Measurements from ENCODE around the gene PDE4C. TPM values are rescaled to one million over a fixed set of nuclear protein-coding genes. Genes with fewer than 3 reads are reported as not detected.

PDE4C gene
- total and polyA plus RNA-seq, 2 experiments from 2014 or later = 1.1 to 8.3 TPM

DNA sequence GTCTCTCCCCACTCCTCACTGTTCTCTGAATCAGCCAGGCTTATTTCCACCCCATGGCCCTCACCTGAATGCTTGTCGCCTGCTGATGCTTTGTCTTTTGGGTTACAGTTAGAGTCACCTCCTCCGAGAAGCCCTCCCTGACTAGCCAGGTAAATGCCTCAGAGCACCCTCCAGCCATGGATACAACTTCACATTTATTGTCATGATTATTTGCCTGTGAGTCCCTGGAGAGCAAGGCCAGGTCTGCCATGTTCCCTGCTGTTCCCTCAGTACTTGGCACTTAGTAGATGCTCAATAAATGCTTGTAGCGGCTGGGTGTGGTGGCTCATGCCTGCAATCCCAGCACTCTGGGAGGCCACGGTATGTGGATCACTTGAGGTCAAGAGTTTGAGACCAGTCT, 3.7 kb upstream of the PDE4C start:
- Histone ChIP-seq H3K9me3 (ENCODE audit: low read depth) (no peaks in the 10 kb centered on the region), H3K4me1 (ENCODE audit: low read depth) (no peaks in the 10 kb centered on the region), H3K36me3 (no peaks in the 10 kb centered on the region), H3K27me3 (no peaks in the 10 kb centered on the region), H3K27ac (no peak overlapping the region), H3K4me3 (no peak overlapping the region)
- TF ChIP-seq, protein P1, sequence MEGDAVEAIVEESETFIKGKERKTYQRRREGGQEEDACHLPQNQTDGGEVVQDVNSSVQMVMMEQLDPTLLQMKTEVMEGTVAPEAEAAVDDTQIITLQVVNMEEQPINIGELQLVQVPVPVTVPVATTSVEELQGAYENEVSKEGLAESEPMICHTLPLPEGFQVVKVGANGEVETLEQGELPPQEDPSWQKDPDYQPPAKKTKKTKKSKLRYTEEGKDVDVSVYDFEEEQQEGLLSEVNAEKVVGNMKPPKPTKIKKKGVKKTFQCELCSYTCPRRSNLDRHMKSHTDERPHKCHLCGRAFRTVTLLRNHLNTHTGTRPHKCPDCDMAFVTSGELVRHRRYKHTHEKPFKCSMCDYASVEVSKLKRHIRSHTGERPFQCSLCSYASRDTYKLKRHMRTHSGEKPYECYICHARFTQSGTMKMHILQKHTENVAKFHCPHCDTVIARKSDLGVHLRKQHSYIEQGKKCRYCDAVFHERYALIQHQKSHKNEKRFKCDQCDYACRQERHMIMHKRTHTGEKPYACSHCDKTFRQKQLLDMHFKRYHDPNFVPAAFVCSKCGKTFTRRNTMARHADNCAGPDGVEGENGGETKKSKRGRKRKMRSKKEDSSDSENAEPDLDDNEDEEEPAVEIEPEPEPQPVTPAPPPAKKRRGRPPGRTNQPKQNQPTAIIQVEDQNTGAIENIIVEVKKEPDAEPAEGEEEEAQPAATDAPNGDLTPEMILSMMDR (IDR thresholded peaks at IDR 0.05; ENCODE audit: low read depth, low read length) = no peak
- no peak for DNase-seq (ENCODE audit: low read depth in 1 of 2, low spot score in 1 of 2)

DNA sequence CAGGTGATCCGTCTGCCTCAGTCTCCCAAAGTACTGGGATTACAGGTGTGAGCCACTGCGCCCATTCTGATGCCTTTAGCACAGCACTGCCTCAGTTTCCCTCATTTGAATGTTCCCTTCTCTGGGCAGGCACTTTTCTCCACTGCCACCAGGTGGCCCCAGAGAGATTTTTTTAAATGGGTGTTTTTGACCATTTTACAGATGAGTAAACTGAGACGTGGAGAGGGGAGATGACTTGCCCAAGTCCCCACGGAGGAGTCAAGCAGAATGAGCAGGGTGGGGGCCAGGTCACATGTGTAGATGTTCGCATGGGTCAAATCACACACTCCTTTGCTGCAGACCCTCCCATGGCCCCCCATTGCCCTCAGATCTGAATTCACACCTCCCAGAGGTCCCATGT, 3.2 kb upstream of the PDE4C start:
- TF ChIP-seq, protein P1 (IDR thresholded peaks at IDR 0.05; ENCODE audit: low read depth, low read length) = peak; percentile 47
- no peaks in the 10 kb centered on the region for H3K27me3 ChIP-seq
- H3K4me3 ChIP-seq = no peak overlapping the region

DNA sequence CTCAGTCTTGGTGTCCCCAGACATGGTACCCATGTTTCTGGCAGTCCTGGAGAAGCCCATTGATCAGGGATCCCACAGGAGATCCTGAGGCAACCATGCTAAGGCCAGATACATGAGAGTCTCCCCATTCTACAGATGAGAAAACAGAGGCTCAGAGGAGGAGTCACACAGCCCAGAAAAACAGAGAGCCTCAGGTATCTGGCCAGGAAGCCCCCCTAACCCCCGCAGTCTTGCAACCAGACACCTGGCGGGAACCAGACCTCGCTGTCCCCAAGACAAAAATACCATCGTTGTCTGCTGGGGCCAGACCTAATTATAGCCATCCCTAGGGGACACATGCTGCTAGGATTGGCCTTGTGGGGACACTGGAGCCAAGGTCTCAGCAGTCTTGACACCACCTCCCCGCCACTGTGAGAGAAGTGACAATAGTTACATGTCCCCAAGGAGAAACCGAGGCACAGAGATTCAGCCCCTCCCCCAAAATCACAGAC, 1.6 kb upstream of the PDE4C start:
- Histone ChIP-seq H3K4me1 (ENCODE audit: low read depth) (no peaks in the 10 kb centered on the region), H3K27ac (no peak overlapping the region), H3K9me3 (ENCODE audit: low read depth) (no peaks in the 10 kb centered on the region), H3K4me3 (no peak overlapping the region), H3K27me3 (no peaks in the 10 kb centered on the region), H3K36me3 (no peaks in the 10 kb centered on the region)
- no peak for DNase-seq (ENCODE audit: low read depth in 1 of 2, low spot score in 1 of 2)
- TF ChIP-seq, protein P1 (IDR thresholded peaks at IDR 0.05; ENCODE audit: low read depth, low read length) = no peak

More for the DNA sequence above, 3.2 kb upstream of the PDE4C start:
- no peak for DNase-seq (ENCODE audit: low read depth in 1 of 2, low spot score in 1 of 2)
- H3K27ac ChIP-seq = no peak overlapping the region
- H3K36me3 ChIP-seq = no peaks in the 10 kb centered on the region
- H3K9me3 ChIP-seq (ENCODE audit: low read depth) = no peaks in the 10 kb centered on the region
- no peaks in the 10 kb centered on the region for H3K4me1 ChIP-seq (ENCODE audit: low read depth)

DNA sequence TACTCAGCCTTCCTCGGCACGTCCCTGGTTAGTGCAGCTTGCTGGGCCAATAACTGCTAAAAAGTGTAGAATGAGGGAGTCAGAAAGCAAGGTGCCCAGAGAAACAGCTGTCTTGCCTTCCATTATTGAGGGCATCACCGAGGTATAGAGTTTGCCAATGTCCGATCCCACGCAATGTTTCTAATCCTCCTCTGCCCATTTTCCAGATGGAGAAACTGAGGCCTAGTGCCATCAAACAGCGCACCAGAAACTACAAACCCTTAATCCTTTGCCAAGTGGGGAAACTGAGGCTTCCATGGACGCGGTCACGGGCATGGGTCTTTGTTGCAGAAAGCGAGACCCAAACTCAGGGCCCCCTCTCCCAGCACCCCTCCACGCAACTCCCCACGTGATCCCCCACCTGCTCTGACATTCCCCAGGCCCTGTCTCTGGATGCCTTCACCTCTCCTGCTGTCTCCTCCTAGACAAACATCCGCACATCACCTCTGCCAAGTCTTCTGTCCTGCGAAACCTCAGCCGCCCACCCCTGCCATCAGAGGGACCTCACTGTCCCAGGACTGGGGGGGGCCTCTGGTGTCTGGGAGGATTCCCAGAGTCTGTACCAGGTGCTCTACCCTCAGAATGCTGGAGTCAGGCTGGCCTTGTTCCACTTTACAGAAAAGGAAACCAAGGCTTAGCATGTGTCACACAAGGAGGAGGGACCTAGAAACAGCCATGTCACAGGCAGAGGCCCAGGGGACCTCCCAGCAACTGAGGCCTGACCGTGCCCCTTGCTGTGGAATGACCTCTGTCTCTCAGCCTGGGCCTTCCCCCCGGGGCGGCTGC, 930 bp upstream of the PDE4C start:
- no peak overlapping the region for H3K4me3 ChIP-seq
- TF ChIP-seq, protein P1 (IDR thresholded peaks at IDR 0.05; ENCODE audit: low read depth, low read length) = no peak
- no peaks in the 10 kb centered on the region for H3K36me3 ChIP-seq
- no peaks in the 10 kb centered on the region for H3K4me1 ChIP-seq (ENCODE audit: low read depth)
- no peaks in the 10 kb centered on the region for H3K9me3 ChIP-seq (ENCODE audit: low read depth)
- no peak overlapping the region for H3K27ac ChIP-seq
- H3K27me3 ChIP-seq = no peaks in the 10 kb centered on the region
- no peak for DNase-seq (ENCODE audit: low read depth in 1 of 2, low spot score in 1 of 2)

DNA sequence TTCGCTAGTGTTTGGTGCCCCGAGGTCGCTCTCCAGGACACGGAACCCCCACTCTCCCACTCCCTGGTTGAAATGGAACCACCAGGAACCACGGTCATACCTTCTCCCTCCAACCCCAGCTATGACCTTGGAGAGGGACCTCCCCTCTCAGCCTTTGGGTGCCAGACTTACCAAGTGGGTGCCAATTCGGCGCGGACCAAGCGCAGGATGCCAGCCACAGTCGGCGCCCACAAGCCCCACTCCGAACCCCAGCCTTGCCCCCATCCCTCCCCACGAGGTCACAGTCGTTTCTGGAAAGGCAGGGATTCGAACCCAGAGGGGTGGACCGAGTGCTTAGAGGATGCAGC, 910 bp downstream of the PDE4C start:
- TF ChIP-seq, protein P1 (IDR thresholded peaks at IDR 0.05; ENCODE audit: low read depth, low read length) = no peak
- Histone ChIP-seq H3K4me3 (no peak overlapping the region), H3K9me3 (ENCODE audit: low read depth) (no peaks in the 10 kb centered on the region), H3K27me3 (no peaks in the 10 kb centered on the region), H3K27ac (no peak overlapping the region), H3K4me1 (ENCODE audit: low read depth) (no peaks in the 10 kb centered on the region), H3K36me3 (no peaks in the 10 kb centered on the region)
- no peak for DNase-seq (ENCODE audit: low read depth in 1 of 2, low spot score in 1 of 2)

Measured in cardiac muscle cell (in vitro differentiated cells and primary cell).